Left renal pelvis (tissue), 4 donors: Measurements from ENCODE around the gene CABP2. TPM values are rescaled to one million over a fixed set of nuclear protein-coding genes. Genes with fewer than 3 reads are reported as not detected.
"Not testable (repeated sequence)": the region's sequence is repeated elsewhere in the genome, so short reads cannot be mapped to it uniquely, and the experiment has no call there.

Source experiments
- DNase-seq, 4 donors: peaks; one replicate each; pipeline ENCODE4 v3.0.0-alpha.2; 2013; ENCODE audit warnings: low read depth in 4 of 4, low spot score in 3 of 4
- polyA plus RNA-seq, 4 donors: library from polyadenylated mRNA; unstranded; fragments of 120-200 nt; gene quantifications; one replicate each; pipeline ENCODE4 v1.2.1, GENCODE V29; 2013; ENCODE audit not compliant: insufficient read length in 4 of 4

The CABP2 gene
- polyA plus RNA-seq, 4 donors: 0.29 to 0.39 TPM; not detected in 2

GRCh38 chr11:67482275-67482826 is 40.9 kb downstream of the CABP2 start:
- no peak for DNase-seq

GRCh38 chr11:67477344-67478050 is 45.7 kb downstream of the CABP2 start:
- DNase-seq: not testable (repeated sequence)

GRCh38 chr11:67476692-67477091 is 46.6 kb downstream of the CABP2 start:
- DNase-seq: not testable (repeated sequence)

- DNase-seq: no peak
Observed at GRCh38 chr11:67472882-67473281, 50.4 kb downstream of the CABP2 start.

GRCh38 chr11:67470337-67471002 is 52.8 kb downstream of the CABP2 start:
- DNase-seq: no peak

GRCh38 chr11:67469508-67469811 is 53.8 kb downstream of the CABP2 start:
- no peak for DNase-seq

Other genes starting within 250 kb of the CABP2 start
- gene ANKRD13D, start 234.1 kb downstream of the CABP2 start, polyA plus RNA-seq: 10 to 100 TPM; 20.2 to 60.0 (median 30.1) TPM
- gene SSH3, start 219.9 kb downstream of the CABP2 start, polyA plus RNA-seq: 10 to 100 TPM; 16.6 to 37.2 (median 24.5) TPM
- gene POLD4, start 169.9 kb downstream of the CABP2 start, polyA plus RNA-seq: 10 to 100 TPM; 18.5 to 36.3 (median 22.3) TPM
- gene CLCF1, start 149.8 kb downstream of the CABP2 start, polyA plus RNA-seq: 10 to 100 TPM in 1 of 4 donors, 1 to 10 TPM in 3; 5.4 to 12.9 (median 7.0) TPM
- gene RAD9A, start 131.5 kb downstream of the CABP2 start, polyA plus RNA-seq: 10 to 100 TPM; 16.6 to 37.5 (median 19.1) TPM
- gene PPP1CA, start 121.6 kb downstream of the CABP2 start, polyA plus RNA-seq: 100 to 1,000 TPM in 3 of 4 donors, 10 to 100 TPM in 1; 77.6 to 177 (median 146) TPM
- 10 to 100 TPM in 1 of 4 donors, 1 to 10 TPM in 3; 2.5 to 11.7 (median 4.4) TPM for gene TBC1D10C, start 119.4 kb downstream of the CABP2 start, polyA plus RNA-seq
- 1 to 10 TPM; 1.1 to 4.4 (median 1.8) TPM for gene CARNS1, start 107.8 kb downstream of the CABP2 start, polyA plus RNA-seq
- 10 to 100 TPM; 37.4 to 46.7 (median 41.7) TPM for gene RPS6KB2, start 95.0 kb downstream of the CABP2 start, polyA plus RNA-seq
- gene PTPRCAP, start 85.8 kb downstream of the CABP2 start, polyA plus RNA-seq: 1 to 10 TPM in 3 of 4 donors, under 1 TPM in 1; 0.86 to 2.4 (median 2.0) TPM
- gene CORO1B, start 80.0 kb downstream of the CABP2 start, polyA plus RNA-seq: 10 to 100 TPM; 43.9 to 82.9 (median 59.9) TPM
- not detected for gene GPR152, start 70.7 kb downstream of the CABP2 start, polyA plus RNA-seq
- under 1 TPM; 0.54 to 0.75 (median 0.64) TPM for gene CABP4, start 68.1 kb downstream of the CABP2 start, polyA plus RNA-seq
- 10 to 100 TPM; 32.4 to 73.8 (median 42.1) TPM for gene TMEM134, start 54.2 kb downstream of the CABP2 start, polyA plus RNA-seq
- 10 to 100 TPM; 52.7 to 69.0 (median 65.4) TPM for gene AIP, start 40.4 kb downstream of the CABP2 start, polyA plus RNA-seq
- gene PITPNM1, start 18.1 kb downstream of the CABP2 start, polyA plus RNA-seq: 10 to 100 TPM; 26.9 to 38.6 (median 33.7) TPM
- gene CDK2AP2, start 15.3 kb downstream of the CABP2 start, polyA plus RNA-seq: 10 to 100 TPM; 28.4 to 60.1 (median 44.1) TPM
- 100 to 1,000 TPM; 560 to 818 (median 731) TPM for gene GSTP1, start 60.4 kb upstream of the CABP2 start, polyA plus RNA-seq
- gene NDUFV1, start 83.5 kb upstream of the CABP2 start, polyA plus RNA-seq: 100 to 1,000 TPM; 122 to 271 (median 155) TPM
- gene NUDT8, start 106.5 kb upstream of the CABP2 start, polyA plus RNA-seq: 10 to 100 TPM in 1 of 4 donors, 1 to 10 TPM in 3; 3.6 to 10.1 (median 4.1) TPM
- not detected for gene TBX10, start 116.3 kb upstream of the CABP2 start, polyA plus RNA-seq
- gene ACY3, start 127.3 kb upstream of the CABP2 start, polyA plus RNA-seq: 10 to 100 TPM in 3 of 4 donors, 1 to 10 TPM in 1; 1.0 to 26.6 (median 20.6) TPM
- gene ALDH3B2, start 151.2 kb upstream of the CABP2 start, polyA plus RNA-seq: 1 to 10 TPM in 3 of 4 donors, under 1 TPM in 1; 0.05 to 4.2 (median 2.6) TPM